HuH-7 (cell line): ENCODE results near the gene WASF1.

Experiments used
- DNase-seq: peaks from one replicate; pipeline ENCODE4 v3.0.0; 2011; ENCODE audit warnings: low spot score

WASF1 gene

DNA sequence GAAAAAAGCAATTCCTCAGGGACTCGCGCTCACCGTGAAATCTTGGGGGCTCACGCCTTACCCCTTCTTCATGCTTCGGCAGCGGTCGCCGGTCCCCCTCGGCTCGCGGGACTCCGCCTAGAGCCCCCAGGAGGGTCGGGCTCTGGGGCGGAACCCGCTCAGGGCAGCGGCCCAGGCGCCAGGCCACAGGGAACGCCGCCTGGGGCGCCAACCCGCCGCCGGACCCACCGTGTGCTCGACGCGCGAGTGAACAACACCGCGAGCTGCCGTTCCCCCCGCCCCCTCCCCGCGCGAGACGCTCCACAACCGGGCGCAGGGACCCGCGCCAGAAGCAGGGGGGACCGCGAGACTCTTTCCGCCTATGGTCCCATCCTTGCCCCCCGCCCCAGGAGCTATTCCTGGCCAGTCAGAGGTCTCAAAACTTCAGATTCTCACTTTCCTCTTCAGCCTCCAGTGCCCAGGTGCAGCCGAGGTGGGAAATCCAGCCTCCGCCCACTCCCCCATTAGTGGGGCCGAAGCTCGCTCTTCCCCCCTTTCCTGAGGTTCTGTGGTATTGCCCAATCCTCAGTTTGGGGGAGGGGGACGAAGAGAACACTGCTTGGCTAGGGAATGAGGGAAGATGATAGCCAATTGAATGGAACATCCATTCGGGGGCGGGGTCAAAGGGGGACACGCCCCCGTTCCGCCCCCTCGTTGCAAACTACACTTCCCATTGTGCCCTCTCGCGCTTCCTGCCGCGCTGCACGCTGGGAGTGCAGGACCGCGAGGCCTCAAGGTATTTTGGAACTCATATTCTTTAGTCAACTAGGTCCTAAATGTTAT, at the start of gene WASF1:
WASF1 (minus strand) TSS at position 265 of the 822 bp plus-strand sequence. CDS start 52,069 bp downstream, outside the sequence.
- DNase-seq = peak; percentile 82

DNA sequence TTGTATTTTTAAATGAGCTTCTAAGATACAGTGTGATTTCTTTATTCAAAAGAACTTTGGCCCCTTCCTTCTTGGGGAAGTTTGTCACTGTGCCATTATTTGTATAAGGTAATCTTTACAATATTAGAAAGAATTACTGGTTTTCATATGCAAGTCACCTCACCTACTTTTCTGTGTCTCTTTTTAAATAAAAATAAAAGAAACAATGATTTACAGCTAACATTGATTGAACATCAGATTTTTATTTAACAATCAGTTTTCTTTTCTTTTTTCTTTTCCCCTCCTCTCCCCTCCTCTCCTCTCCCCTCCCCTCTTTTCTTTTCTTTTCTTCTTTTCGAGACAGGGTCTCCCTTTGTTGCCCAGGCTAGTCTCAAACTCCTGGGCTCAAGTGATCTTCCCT, 46.8 kb upstream of the WASF1 start:
- no peak for DNase-seq

DNA sequence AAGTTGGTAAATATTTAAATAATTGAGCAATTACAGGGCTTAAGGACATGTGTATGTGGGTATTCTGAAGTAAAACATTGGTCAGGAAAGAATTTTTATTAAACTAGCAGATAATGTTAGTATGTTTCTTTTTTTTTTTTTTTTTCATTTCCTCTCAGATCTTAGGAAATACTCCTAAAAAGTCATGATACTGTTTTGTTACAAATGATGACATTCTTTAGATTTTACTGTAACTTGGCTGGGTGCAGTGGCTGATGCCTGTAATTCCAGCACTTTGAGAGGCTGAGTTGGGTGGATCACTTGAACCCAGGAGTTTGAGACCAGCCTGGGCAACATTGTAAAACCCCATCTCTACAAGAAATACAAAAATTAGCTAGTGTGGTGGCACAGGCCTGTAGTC, 42.3 kb upstream of the WASF1 start:
- no peak for DNase-seq

DNA sequence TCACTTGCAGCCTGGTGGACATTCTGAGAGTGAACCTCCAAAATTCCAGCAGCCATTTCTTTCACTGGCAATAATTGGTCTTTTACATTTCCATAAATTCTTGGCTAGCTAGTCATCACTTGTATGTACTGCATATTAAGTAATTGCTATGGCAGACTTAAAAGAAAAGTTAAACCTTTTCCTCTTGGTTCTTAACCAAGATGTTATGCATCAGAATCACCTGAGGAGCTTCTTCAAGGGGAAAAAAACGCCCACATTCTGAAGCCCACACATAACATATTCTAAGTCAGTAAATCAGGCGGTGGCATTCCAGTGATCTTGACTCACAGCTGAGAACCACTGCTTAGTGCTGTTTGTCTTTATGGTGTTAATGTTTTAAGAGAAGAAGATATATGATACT, 37.8 kb upstream of the WASF1 start:
- no peak for DNase-seq

DNA sequence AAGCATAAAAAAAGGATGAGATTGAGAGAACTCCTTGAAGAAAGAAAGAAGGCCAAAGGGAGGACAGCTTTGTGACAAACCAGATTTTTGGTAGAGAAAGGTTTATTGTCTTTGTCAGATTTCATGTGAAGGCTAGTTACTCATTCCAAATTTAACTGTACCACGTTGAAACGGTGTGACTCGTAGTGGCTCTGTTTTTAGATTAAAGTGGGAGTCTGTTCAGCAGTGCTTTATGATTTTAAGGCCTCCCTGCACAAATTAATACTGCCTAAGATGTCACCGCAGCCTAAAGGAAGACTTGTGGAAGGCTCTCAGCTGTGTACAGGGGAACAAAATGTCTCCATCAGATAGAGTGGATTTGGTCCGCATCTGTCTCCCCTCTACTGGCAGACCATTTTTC, 36.7 kb upstream of the WASF1 start:
- no peak for DNase-seq

DNA sequence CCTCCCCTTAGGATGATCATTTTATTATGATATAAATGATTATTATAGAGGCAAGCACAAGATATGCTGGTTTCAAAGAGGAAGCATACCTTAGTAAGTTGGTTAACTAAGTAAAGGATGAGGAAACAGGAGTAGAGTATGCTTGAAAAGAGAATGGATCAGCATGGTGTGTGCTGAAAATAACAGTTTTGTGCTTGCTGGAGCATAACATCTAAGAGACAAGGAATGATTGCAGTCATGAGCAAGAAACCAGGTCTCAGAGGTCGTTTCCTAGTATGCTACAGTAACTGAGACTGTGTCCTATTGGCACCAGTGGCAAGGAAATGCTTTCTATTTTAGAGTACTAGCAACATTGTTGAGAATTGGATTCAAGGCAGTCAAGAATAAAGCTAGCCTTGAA, 34.9 kb upstream of the WASF1 start:
- no peak for DNase-seq

DNA sequence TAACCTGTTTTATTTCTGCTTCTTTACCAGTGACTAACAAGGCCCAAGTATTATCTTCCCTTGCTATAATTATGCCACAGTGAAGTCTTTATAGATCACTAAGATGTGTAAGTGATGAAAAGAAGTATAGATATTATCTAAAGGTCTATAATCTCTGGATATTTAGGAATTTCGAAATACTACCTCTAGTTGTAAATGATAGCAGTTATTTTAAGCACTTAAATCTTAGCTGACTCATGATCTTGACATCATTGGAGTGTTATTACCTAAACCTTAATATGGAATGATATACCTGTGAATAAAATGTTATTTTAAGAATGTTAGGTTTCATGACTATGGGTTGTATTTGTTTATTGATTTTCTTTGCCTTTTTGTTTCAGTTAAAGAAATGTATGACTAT, 32.3 kb upstream of the WASF1 start:
- no peak for DNase-seq

DNA sequence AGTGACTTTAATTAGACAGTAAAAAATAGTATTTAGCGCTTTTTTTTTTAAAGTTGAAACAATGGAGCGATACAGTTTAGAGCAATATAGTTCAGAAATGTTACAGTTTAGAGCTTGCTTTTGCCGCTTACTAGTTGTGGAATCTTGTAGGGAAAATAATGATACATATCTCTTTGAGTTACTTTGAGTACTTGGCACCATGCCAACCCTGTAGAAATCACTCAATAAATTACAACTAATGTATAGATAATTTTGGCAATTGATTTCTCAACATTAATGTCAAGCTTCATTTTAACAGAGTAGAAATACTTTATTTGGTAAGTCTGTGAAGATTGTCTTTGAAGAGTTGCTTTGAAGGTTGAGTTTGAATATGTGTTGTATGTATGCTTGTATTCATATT, 28.2 kb upstream of the WASF1 start:
- DNase-seq = no peak

DNA sequence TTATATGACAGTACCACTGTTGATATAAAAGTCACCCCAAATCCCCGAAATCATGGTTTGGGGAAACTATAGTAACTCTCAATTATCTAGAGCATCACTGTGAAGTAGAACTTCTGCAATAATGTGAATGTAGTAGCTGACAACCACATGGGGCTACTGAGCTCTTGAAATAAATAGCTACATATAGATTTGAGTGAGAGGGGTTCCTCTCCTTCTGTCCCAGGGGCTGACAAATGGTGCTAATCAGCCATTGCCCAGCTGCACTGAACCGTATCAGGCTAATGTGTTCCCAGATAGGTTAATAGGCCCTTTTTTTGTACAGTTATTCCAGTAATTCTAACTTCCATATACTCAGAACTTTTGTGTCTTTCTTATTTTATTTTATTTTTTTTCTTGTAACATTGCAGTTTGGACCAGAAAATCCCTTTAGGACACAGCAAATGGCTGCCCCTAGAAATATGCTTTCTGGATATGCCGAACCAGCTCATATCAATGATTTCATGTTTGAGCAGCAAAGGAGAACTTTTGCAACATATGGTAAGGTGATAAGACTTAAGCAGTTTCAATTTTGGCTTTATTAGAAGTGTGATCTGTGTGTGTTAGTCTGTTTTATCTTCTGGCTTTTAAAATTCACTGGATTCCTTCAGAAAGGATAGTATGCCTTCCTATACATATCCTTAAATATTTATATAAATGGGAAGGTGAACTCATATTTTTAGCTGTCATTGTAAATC, 21.8 kb upstream of the WASF1 start:
- no peak for DNase-seq

DNA sequence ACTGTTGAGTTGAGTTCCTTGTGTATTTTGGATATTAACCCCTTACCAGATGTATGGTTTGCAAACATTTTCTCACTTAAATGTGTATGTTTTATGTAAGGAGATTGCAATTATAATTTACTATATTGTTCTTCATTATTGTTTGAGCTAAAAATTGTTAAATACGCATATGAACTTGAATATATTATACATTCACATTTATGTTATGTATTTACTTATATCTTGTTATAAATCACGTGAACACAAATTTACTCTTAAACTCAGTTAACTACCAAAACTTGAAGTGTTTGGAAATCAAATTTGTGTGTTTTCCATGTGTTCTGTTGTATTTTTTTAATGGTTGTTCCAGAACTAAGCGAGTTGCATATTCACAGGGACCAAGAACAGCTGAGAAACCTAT, 19.1 kb upstream of the WASF1 start:
- DNase-seq = no peak

DNA sequence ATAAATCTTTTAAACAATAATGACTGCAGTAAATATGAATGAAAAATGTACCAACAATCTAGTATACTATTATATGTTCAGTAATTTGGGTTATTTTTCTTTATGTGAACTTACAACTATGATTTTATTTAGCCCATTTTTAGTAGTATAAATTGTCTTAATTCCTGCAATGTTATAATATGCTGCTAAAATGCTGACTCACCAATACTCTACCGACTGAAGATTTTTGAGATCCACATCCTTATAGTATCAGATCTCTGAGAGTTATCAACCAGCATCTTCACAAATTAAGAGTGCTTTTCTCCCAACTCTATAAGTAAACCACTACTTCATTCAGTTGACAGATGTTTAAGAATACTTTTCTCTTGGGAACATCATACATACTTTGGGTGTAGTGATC, 17.4 kb upstream of the WASF1 start:
- no peak for DNase-seq

DNA sequence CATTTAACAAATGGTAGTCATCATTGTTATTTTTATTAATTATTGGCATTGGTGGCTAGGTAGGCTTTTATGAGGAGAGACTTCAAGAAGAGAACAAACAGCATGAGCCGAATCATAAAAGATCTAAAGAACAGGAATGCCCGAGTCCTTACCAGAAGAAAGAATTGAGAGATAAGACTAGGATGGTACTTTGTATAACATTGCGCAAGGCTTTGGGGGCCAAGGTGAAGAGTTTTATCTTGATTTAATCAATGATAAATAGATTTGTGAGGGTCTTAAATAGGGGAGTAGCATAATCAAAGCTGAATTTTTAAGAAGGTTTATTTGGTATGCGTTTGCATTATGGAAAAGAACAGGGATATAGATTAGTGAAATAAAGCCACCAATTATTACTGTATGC, 16.2 kb upstream of the WASF1 start:
- no peak for DNase-seq

DNA sequence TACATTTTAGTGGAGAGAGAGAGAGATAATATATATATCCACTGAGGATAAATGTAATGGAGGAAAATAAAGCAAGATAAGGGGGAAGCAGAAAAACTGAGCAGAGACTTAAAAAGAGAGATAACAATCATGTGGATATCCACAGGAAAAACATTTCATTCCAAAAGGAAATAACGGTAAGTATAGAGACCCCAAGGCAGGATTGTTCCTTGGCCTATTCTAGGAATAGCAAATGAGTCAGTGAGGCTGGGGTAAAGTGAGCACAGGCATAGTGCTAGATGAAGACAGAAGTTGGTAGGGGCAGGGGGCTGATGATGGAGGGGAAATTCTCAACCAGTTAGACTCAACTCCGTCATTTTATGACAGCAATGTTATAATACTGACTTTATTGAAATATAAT, 12.0 kb upstream of the WASF1 start:
- no peak for DNase-seq

DNA sequence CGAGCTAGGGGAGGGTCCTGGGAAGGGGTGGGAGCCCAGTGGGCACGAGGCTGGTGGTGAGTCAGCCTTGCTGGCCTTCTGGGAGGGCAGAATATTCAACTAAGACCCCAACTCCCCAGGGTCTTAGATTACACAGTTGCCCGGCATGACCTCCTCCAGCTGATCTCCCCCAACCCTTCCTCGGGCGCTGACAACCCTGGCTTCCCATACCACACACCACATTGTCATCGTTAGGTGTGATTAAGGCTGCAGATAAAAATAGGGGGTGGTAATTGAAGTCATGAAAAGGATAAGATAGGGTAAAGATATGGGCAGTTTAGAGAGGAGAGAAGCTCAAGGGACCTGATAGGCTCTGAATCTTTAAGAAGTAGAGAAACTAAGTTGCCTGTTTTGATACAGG, 11.3 kb upstream of the WASF1 start:
- no peak for DNase-seq

DNA sequence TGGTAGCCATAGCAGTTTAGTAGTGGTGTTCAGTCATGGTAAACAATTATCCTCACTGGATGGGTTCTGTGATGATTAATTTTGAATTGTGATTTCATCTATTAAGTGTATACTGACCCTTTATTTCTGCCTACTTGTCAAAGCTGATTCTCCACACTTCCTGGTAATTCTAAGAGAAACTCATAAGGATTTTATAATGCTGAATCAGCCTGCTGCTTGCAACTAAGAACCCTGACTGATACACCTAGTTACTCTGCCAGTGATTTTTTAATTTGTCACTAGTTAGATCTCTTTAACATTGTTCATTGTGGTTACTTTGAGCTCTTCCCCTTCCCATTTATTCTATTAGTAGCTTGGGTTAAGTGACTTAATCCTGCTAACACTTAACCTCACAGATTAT, 9.3 kb upstream of the WASF1 start:
- DNase-seq = no peak

DNA sequence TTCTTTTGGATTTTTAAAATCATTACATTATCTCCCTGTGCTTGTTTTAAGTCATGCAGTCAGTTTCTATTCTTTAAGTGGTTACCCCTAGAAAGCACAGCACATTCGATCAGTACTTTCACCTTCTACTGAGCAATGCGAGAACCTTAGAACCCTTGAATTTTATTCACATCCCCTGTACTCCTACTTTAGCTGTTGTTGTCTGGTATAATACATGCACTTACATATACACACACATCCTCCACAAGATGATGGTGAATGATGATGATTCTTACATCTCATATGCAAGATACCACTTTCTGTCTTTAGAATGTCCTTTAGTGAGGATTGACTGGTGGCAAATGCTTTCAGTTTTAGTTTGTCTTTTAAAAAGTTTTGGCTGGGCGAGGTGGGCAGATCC, 6.4 kb upstream of the WASF1 start:
- DNase-seq = no peak

DNA sequence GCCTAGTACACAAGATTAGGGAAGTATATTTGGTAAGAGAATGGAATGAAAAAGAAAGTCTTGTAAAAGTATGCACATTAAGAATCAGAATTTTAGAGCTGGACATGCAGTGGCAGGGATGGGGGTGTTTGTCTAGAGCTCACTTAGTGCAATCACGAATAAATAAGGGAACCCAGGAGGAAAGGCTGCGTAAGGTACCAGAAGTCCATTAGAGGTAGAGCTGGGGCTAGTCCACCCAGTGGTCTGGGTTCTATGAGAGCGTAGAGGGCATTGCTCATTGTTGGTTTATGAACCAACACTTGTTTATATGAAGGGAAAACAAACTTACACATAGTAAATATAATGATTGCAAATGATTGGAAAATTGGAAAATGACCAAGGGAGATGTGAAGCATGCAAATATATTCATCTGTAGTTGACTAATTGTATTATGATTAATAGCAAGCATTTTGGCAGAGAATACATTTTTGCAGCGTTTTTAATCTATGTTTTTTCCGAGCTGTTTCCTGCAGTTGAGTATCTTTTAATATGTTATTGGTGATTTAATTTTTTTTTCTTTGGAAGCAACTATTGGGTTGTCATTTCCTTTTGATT, 3.9 kb upstream of the WASF1 start:
- no peak for DNase-seq

DNA sequence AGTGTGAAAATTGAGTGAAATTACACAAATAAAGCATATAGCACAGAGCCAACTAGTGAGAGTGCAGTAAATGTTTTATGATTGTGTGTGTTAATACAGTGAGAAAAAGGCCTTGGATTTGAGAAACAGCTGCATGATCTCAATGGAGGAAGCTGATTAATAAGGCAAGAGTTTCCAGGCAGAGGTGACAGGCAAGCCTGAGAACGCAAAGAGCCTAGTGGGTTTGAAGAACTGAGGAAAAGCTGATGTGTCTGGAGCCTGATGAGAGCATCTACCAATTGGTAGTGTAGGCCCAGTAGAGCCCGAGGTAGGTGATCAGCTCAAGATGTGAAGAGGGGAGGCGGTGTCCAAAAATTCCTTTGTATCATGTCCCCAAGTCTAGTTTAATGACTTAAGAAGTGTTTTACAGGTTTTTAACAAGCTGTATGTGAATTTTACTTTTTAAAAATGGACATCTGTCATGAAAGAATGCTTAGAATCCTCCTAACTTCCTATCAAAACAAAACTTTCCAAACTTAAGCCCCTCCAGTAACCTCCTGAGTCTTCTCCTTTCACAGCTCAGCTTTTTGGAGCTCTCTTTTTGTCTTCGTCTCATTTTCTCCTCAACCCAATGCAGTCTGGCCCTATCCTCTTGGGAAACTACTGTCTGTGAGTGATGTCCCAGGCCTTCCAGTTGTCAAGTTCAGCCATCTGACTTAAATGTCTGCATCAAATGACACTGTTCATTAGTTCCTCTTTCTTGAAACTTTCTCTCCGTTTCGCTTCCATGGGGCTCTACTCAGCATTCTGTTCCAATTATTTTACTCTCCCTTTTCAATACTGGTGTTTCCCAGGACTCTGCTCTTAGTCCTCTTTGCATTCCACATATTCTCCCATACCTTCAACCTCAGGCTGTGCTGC, 1.9 kb upstream of the WASF1 start:
- DNase-seq = no peak

DNA sequence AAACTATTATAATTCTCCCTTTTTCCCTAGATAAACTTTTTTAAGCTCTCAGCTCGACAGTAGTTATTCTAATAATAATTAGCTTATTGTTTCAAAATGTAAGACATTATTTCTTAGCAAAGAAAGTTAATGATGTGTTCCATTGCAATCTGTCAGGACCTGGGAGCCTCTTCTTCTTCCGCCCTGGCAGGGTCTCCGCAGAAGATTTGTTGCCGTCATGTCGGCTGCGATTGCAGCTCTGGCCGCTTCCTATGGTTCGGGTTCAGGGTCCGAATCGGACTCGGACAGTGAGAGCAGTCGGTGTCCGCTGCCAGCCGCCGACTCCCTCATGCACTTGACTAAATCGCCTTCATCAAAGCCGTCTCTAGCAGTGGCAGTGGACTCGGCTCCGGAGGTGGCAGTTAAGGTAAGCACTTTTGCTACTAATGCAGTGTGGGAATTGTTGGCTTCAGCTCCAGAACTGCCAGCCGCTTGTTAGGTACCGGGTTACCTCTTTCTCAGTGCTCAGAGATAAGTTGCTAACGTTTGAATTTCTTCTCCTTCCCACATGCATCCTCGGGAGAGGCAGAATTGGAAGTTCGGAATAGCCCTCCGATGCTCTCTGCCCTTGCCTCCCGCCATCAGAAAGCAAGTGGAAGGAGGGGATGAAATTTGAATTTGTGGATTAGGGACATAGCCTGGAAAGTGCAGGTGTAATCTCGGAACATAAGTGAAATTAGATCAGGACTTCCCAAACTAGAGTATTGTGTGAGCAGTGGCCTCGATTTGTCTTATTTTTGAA, 948 bp upstream of the WASF1 start, which contains the start of gene CDC40:
CDC40 (plus strand) TSS at position 200 of the 781 bp plus-strand sequence; CDS start at position 218, 18 bp downstream.
- DNase-seq = peak; percentile 71

DNA sequence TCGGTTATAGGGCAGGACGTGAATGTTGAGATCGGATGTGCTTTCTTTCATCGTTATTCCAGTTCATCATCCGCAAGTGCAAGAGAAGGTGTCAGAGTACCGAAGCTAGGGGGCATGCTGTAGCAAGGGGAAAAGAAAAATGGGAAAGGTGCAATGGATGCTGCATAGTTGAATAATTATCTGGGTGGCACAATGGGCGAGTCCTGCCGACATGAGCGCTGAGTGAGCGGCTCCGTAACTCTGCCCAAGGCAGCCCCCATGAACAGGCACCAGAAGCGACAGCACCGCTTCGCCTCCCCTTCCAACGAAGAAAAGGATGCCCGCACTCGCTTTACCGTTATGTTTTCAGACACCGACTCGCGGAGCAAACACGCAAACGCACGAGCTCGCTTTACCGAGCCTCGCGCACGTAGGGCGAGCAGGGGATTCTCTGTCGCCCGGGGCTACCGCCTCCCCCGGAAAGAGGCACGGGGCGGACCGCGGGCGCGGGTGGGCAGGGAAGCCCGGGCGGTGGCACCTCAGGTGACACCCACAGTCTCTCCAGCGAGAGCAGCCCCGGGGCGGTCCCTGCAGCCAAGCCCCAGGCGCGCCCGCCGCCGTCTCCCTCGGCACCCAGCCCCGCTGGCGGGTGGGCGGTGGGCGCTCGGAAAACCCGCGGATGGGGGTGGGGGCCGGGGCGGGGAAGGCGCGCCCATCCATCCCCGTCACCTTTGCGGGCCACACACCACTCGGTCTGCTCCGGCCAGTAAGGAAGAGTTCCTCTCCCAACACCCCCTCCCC, 654 bp downstream of the WASF1 start:
- DNase-seq = peak; percentile 55
